ENCODE data around the gene SCYGR6.

- no peak for TF ChIP-seq POLR2A (IDR thresholded peaks at IDR 0.05)
- no peak for TF ChIP-seq CTCF (IDR thresholded peaks at IDR 0.05)
- no peak for TF ChIP-seq EP300 (IDR thresholded peaks at IDR 0.05)
These were observed 11.3 kb downstream of the SCYGR6 start for GRCh38 chr2:227713291-227713690.

Data from ovary (tissue), 3 donors.